Measurements from ENCODE around the gene TRMT44.
"Not testable (repeated sequence)": the region's sequence is repeated elsewhere in the genome, so short reads cannot be mapped to it uniquely, and the experiment has no call there.

TRMT44 gene

DNA sequence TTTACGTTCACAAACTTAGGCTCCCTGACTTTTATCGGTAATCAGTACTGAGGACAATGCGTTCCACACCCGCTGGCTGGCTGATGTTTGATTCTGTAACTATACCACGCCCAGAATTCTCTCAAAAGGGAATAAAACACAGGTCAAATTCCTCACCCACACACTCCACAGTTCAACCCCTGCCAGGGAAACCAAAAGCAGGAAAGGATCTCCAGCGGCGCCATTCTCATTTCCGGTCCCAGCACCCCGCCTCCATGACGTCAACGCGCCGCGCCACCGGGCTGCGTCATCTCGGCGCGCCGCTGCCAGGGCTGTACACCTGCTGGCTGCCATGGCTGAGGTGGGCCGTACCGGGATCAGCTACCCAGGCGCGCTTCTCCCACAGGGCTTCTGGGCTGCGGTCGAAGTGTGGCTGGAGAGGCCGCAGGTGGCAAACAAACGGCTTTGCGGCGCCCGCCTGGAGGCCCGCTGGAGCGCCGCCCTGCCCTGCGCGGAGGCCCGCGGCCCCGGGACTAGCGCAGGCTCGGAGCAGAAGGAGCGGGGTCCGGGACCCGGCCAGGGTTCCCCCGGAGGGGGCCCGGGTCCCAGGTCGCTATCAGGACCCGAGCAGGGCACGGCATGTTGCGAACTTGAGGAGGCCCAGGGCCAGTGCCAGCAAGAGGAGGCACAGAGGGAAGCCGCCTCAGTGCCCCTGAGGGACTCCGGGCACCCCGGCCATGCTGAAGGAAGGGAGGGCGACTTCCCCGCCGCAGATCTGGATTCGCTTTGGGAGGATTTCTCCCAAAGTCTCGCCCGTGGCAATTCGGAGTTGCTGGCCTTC lies at the start of gene TRMT44, which contains the start of gene ACOX3:
TSS of gene TRMT44 (plus strand) at position 286 of the 820 bp plus-strand sequence. CDS start at position 332, 46 bp downstream.
TSS of gene ACOX3 (minus strand) at position 232 of the 820 bp plus-strand sequence. CDS start 24,202 bp downstream, outside the sequence.
- DNase-seq: peak; percentile 96

GRCh38 chr4:8391071-8391470 lies 49.5 kb upstream of the TRMT44 start:
- no peak for DNase-seq

DNA sequence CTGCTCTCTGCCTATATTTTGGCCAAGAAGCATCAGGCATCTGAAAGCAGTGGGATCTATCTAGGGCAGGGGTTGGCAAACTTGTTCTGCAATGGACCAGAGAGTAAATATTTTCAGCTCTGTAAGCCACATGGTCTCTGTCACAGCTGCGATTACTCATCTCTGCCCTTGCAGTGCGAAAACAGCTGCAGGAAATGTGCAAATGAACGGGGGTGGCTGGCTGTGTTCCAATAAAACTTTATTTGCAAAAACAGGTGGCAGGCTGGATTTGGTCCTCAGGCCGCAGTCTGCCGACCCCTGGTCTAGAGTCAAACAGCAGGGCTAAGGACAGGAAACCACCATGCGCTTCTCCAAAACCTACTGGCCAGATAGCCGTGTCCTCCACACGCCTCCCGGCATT lies 48.6 kb upstream of the TRMT44 start:
- DNase-seq: peak; percentile 85

- no peak for DNase-seq
These were observed 47.9 kb upstream of the TRMT44 start for GRCh38 chr4:8392591-8393190.

DNA sequence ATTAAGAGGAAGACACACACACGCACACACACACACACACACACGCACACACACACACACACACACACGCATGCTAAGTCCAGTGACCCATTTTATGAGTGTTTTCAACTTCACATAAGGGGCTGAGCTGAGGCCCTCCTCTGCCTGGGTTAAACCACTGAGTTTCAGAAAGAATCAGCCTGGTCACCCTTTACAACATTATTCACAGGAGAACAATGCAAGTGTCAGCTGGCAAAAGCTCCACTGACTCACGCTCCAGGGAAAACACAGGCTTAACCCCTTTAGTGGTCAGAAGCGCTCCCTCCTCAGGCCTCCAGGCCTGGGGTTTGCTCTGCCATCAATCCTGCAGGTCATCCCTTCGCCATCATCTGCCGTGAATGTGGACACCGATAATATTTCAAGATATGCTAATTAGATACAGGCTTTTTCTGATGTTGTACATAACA lies 47.0 kb upstream of the TRMT44 start:
- DNase-seq: peak; percentile 74

- DNase-seq: peak; percentile 88
These were observed 46.5 kb upstream of the TRMT44 start for GRCh38 chr4:8394061-8394519.

- no peak for DNase-seq
These were observed 45.8 kb upstream of the TRMT44 start for GRCh38 chr4:8394806-8395205.

DNA sequence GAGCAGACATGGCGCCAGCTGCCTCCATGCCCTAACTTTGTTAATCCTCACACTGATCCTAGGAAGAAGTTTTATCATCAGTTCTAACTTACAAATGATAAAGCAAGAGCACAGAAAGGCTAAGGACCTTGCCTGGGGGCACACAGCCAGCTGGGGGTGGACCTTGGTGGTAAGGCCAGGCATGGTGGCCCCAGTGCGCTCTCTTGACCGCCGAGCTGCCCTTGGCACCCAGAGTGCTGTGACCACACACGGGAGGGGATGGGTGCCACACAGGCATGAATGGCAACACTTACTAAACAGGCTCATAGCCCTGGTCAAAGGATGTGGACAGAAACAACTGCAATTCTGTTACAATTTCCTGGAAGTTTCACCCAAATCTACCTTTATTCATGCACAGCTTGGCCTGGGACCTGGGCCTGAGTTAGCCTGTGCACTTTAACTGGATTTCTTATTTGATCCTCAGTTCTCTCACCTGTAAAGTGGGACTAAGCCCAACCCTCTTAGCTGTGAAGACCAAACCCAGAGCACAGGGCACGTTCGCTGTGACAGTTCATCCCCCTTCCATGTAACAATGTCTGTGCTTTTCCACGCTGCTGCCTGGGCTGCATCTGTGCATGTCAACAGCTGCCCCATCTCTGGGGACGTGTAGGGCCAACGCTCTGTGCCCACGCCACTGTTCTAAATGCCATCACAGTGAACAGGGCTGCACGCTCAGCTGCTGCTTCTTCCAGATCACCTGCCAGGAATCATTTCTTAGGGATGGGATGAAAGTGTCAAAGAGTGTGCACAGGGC lies 44.9 kb upstream of the TRMT44 start:
- DNase-seq: no peak

- no peak for DNase-seq
These were observed 43.7 kb upstream of the TRMT44 start for GRCh38 chr4:8396762-8397406.

GRCh38 chr4:8398347-8398746 lies 42.2 kb upstream of the TRMT44 start:
- no peak for DNase-seq

GRCh38 chr4:8399298-8399697 lies 41.3 kb upstream of the TRMT44 start:
- no peak for DNase-seq

DNA sequence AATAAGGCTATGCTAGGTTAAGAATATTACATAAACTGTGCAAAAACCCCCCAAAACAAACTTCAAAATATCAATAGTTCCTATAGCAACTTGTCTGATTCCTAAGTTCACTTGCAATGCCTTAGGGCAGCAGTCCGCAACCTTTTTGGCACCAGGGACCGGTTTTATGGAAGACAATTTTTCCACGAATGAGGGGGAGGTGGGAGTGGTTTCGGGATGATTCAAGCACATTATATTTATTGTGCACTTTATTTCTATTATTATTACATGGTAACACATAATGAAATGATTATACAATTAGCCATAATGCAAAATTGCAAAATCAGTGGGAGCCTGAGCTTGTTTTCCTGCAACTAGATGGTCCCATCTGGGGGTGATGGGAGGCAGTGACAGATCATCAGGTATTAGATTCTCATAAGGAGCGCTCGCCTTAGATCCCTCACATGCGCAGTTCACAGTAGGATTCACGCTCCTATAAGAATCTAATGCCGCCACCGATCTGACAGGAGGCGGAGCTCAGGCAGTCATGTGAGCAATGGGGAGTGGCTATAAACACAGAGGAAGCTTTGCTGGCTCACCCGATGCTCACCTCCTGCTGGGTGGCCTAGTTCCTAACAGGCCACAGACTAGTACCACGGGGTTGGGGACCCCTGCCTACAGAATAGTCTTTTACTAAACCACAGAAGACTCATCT lies 39.8 kb upstream of the TRMT44 start:
- peak; percentile 35 for DNase-seq

DNA sequence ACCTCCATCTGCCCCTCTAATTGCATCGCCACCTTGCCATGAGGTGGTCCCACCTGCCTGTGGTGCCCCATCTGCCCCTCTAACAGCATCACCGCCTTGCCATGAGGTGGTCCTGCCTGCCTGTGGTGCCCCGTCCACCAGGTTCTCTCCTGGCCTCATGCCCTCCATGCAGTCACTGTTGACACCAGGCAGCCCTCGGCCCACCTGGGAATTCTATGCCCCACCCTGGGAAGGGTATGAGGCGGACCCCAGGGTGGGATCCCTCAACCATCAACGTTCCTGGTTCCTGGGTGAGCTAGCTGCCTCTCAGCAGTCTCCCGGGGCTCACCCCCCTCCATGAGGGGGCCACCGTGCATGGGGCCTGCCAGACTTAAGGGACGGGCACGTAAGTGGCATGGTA lies 38.9 kb upstream of the TRMT44 start:
- DNase-seq: peak; percentile 28

DNA sequence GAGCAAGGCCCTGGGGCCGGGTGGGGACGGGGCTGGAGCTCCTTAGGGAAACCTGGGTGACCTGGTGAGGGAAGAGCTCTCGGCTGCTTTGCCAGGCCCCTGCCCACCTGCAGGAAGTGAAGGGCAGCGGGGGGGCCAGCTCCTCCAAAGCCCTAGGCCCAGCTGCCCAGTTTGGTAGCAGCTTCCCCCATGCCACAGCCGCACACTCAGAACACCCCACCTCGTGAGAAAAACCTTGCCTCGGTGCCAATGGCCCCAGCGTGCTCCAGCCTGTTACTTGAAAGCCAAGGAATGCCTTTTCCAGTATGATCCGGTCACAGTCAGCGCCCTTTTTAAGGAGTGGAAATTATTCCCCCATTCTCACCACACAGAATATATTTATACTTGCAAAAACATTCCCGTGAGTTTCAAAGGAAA lies 38.4 kb upstream of the TRMT44 start:
- DNase-seq: peak; percentile 50

- DNase-seq: peak; percentile 73
These were observed 37.9 kb upstream of the TRMT44 start for GRCh38 chr4:8402640-8403039.

- peak; percentile 90 for DNase-seq
These were observed 37.3 kb upstream of the TRMT44 start for GRCh38 chr4:8403173-8403753.

DNA sequence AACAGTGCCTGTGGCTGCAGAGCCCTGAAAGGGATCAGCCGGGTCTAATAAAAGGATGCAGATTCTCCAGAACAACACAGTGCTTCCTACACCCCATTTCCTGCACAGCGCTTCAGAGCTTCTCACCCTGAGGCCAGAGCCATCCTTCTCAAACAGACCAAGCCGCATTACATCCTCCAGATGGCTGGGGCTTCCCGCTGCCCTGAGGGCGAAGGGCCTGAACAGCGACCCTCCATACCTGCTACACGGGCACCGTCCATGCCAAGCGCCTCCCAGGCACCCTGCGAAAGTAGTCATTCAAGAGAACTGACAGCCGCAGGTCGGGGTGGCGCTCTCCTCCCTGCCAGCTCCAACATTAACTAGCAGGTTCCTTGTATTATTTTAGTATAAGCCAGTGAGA lies 36.6 kb upstream of the TRMT44 start:
- peak; percentile 19 for DNase-seq

- peak; percentile 22 for DNase-seq
These were observed 35.6 kb upstream of the TRMT44 start for GRCh38 chr4:8404791-8405515.

GRCh38 chr4:8405516-8405875 lies 35.1 kb upstream of the TRMT44 start:
- no peak for DNase-seq

- DNase-seq: not testable (repeated sequence)
These were observed 33.7 kb upstream of the TRMT44 start for GRCh38 chr4:8406887-8407286.

DNA sequence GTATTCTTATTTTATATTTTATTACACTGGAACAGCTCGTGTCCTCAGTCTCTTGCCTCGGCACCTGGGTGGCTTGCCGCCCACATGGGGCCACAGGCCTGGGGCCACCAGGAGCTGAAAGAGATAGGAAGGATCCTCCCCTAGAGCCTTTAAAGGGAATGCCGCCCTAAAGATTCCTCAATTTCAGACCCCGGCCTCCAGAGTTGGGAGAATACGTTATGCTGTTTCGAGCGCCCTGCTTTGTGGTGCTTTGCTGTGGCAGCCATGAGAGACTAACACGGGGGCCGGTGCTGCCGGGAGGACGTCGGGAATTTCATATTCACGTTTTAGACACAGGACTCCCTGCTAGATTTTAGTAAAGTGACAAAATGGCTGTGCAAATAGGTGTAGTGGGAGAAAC lies 33.3 kb upstream of the TRMT44 start:
- no peak for DNase-seq

Measured in femur (tissue), 1 donor.